ENCODE results near the gene KCTD20. TPM values are rescaled to one million over a fixed set of nuclear protein-coding genes. Genes with fewer than 3 reads are reported as not detected.

Gene KCTD20
- total and polyA plus RNA-seq, 2 of the 13 experiments (the other 11 are each of a cell fraction or from before 2014, with no cell fraction given) = 52.7 to 67.1 TPM

- TF ChIP-seq ZBTB26 (CRISPR knock-in tag; IDR thresholded peaks at IDR 0.05; ENCODE audit: borderline replicate concordance) (0 out of 2 replicates have a peak, but pooled peaks have one; percentile 34), PAX8 (CRISPR knock-in tag; IDR thresholded peaks at IDR 0.05; ENCODE audit: borderline replicate concordance) (no peak), ZNF543 (CRISPR knock-in tag; IDR thresholded peaks at IDR 0.05) (peak; percentile 93; the same call in 1 of the 2 replicates), RNF2 (conservative IDR thresholded peaks at IDR 0.05; ENCODE audit: low read depth) (peak; percentile 70), ZZZ3 (CRISPR knock-in tag; IDR thresholded peaks at IDR 0.05; ENCODE audit: borderline replicate concordance) (peak; percentile 65; the same call in 1 of the 2 replicates), ZFP41 (CRISPR knock-in tag; IDR thresholded peaks at IDR 0.05; ENCODE audit: borderline replicate concordance) (no peak), SRSF9 (IDR thresholded peaks at IDR 0.05; ENCODE audit: borderline replicate concordance, insufficient read depth, low read depth, low read length, poor library complexity, severe bottlenecking) (no peak), ZFX (CRISPR knock-in tag; IDR thresholded peaks at IDR 0.05; ENCODE audit: low read depth) (peak; percentile 95), ZBTB2 (CRISPR knock-in tag; IDR thresholded peaks at IDR 0.05; ENCODE audit: low read depth) (peak; percentile 79), ZNF124 (CRISPR knock-in tag; IDR thresholded peaks at IDR 0.05) (peak; percentile 58), ZNF605 (CRISPR knock-in tag; IDR thresholded peaks at IDR 0.05) (no peak), ZNF776 (CRISPR knock-in tag; IDR thresholded peaks at IDR 0.05) (no peak; the same call in 1 of the 2 replicates), AGO2 (optimal IDR thresholded peaks at IDR 0.05; ENCODE audit: low read depth, low read length) (peak; percentile 81), PCBP1 (IDR thresholded peaks at IDR 0.05; ENCODE audit: borderline replicate concordance, low read depth, low read length) (no peak), ZNF572 (CRISPR knock-in tag; IDR thresholded peaks at IDR 0.05) (peak; percentile 51; the same call in 1 of the 2 replicates), NFAT5 (CRISPR knock-in tag; IDR thresholded peaks at IDR 0.05) (peak; percentile 7; the same call in 1 of the 2 replicates), GZF1 (CRISPR knock-in tag; IDR thresholded peaks at IDR 0.05) (peak; percentile 86), ZNF136 (CRISPR knock-in tag; IDR thresholded peaks at IDR 0.05; ENCODE audit: low read depth) (0 out of 2 replicates have a peak, but pooled peaks have one; percentile 27), MED13 (CRISPR knock-in tag; IDR thresholded peaks at IDR 0.05) (no peak), MED1 (CRISPR knock-in tag; IDR thresholded peaks at IDR 0.05) (peak; percentile 83)
Measured at GRCh38 chr6:36442671-36443470, at the start of gene KCTD20, which contains the start of gene PXT1 (continued).

Data from HepG2 (cell line).